Smooth muscle cell (in vitro differentiated cells): ENCODE results near the gene HNRNPA3. TPM values are rescaled to one million over a fixed set of nuclear protein-coding genes. Genes with fewer than 3 reads are reported as not detected.
"Not testable (repeated sequence)": the region's sequence is repeated elsewhere in the genome, so short reads cannot be mapped to it uniquely, and the experiment has no call there.

Experiments
- DNase-seq: peaks from one replicate; lab custom pipeline; 2025; ENCODE audit not compliant: unreplicated experiment; lab: John Stamatoyannopoulos, UW
- H2AFZ ChIP-seq: fragments of 200-600 bp; sonication (generic); 2 replicates; pipeline ENCODE4 v1.6.0; 2016; ENCODE audit warnings: antibody characterized with exemption, low read depth, mild to moderate bottlenecking
- H3F3A ChIP-seq: fragments of 200-600 bp; sonication (generic); 2 replicates; pipeline ENCODE4 v1.6.0; 2017; ENCODE audit warnings: antibody characterized with exemption, low read depth
- H3K27ac ChIP-seq: fragments of 200-600 bp; sonication (generic); 2 replicates; pipeline ENCODE4 v1.5.1; 2016; ENCODE audit warnings: low read depth, mild to moderate bottlenecking
- H3K27me3 ChIP-seq: fragments of 200-600 bp; sonication (generic); 2 replicates; pipeline ENCODE4 v1.6.1; 2016; ENCODE audit warnings: low read depth, mild to moderate bottlenecking
- H3K36me3 ChIP-seq: fragments of 200-600 bp; sonication (generic); 2 replicates; pipeline ENCODE4 v1.5.1; 2016; ENCODE audit warnings: low read depth
- H3K4me1 ChIP-seq: fragments of 200-600 bp; sonication (generic); 2 replicates; pipeline ENCODE4 v1.5.1; 2016; ENCODE audit warnings: low read depth
- H3K4me2 ChIP-seq: fragments of 200-600 bp; sonication (generic); 2 replicates; pipeline ENCODE4 v1.6.0; 2016; ENCODE audit warnings: mild to moderate bottlenecking
- H3K4me3 ChIP-seq: fragments of 200-600 bp; sonication (generic); 2 replicates; pipeline ENCODE4 v1.5.1; 2016; ENCODE audit warnings: mild to moderate bottlenecking
- H3K79me2 ChIP-seq: fragments of 200-600 bp; sonication (generic); 2 replicates; pipeline ENCODE4 v1.6.0; 2016; ENCODE audit warnings: low read depth, mild to moderate bottlenecking
- H3K9ac ChIP-seq: fragments of 200-600 bp; sonication (generic); 2 replicates; pipeline ENCODE4 v1.6.0; 2016; ENCODE audit warnings: low read depth
- H3K9me3 ChIP-seq: fragments of 200-600 bp; sonication (generic); replicated peaks from 2 replicates; pipeline ENCODE4 v1.5.1; 2016; ENCODE audit warnings: low read depth
- H4K20me1 ChIP-seq: fragments of 200-600 bp; sonication (generic); 2 replicates; pipeline ENCODE4 v1.6.0; 2016; ENCODE audit warnings: low read depth
- WGBS: methylation state at CpG from one replicate; pipeline ENCODE4 v1.1.7; 2016; ENCODE audit warnings: low lambda C conversion rate; 5-methylcytosine and 5-hydroxymethylcytosine counted together
- polyA plus RNA-seq: library from polyadenylated mRNA; unstranded; fragments of >200 nt; fragmentation: Nextera tagmentation; extraction: Ambion mirVana; gene quantifications from 2 replicates; pipeline ENCODE4 v1.2.1, GENCODE V29; 2016
- total RNA-seq: library from RNA; depleted of rRNA; stranded (reverse); fragments of >200 nt; gene quantifications from 2 replicates; pipeline ENCODE4 v1.2.3, GENCODE V29; 2014
- TF ChIP-seq, protein P1 (sequence below): fragments of 200-600 bp; sonication (generic); IDR thresholded peaks from 2 replicates; pipeline ENCODE4 v1.5.1; 2017; ENCODE audit warnings: borderline replicate concordance, mild to moderate bottlenecking, antibody characterized with exemption; ENCODE audit not compliant: insufficient read depth, poor library complexity, severe bottlenecking

The HNRNPA3 gene
- total and polyA plus RNA-seq, 2 experiments from 2014 or later: 40.3 to 55.8 TPM

DNA sequence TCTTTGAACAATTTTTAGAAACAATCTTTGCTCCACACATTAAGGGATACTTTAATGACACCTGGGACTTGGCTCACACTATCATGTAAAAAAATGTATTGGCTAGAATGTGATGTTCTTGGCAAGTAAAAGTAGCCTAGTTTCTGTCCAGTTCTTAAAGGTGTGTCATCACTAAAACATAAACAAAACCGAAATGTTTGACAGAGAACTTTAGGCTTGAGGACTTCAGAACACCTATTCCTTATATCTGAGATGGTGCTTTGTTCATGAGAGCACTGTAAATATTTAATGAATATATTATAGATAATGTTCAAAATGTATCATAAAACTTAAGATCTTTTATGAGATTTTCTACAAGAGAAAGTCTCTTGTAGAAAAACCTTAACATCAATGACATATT, 19.8 kb upstream of the HNRNPA3 start:
- WGBS: 90% methylated on average over 1 of the region's 1 CpG
- H3K4me2 ChIP-seq: no peak overlapping the region
- H3K27ac ChIP-seq: no peak overlapping the region
- TF ChIP-seq, protein P1, sequence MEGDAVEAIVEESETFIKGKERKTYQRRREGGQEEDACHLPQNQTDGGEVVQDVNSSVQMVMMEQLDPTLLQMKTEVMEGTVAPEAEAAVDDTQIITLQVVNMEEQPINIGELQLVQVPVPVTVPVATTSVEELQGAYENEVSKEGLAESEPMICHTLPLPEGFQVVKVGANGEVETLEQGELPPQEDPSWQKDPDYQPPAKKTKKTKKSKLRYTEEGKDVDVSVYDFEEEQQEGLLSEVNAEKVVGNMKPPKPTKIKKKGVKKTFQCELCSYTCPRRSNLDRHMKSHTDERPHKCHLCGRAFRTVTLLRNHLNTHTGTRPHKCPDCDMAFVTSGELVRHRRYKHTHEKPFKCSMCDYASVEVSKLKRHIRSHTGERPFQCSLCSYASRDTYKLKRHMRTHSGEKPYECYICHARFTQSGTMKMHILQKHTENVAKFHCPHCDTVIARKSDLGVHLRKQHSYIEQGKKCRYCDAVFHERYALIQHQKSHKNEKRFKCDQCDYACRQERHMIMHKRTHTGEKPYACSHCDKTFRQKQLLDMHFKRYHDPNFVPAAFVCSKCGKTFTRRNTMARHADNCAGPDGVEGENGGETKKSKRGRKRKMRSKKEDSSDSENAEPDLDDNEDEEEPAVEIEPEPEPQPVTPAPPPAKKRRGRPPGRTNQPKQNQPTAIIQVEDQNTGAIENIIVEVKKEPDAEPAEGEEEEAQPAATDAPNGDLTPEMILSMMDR: no peak
- no peak overlapping the region for H3K9ac ChIP-seq
- no peaks in the 10 kb centered on the region for H4K20me1 ChIP-seq
- no peak overlapping the region for H2AFZ ChIP-seq
- H3K4me3 ChIP-seq: no peak overlapping the region
- no peaks in the 10 kb centered on the region for H3K36me3 ChIP-seq
- no peaks in the 10 kb centered on the region for H3K9me3 ChIP-seq
- H3K27me3 ChIP-seq: no peaks in the 10 kb centered on the region
- no peaks in the 10 kb centered on the region for H3K4me1 ChIP-seq
- H3F3A ChIP-seq: no peaks in the 10 kb centered on the region
- H3K79me2 ChIP-seq: no peaks in the 10 kb centered on the region
- DNase-seq: no peak

DNA sequence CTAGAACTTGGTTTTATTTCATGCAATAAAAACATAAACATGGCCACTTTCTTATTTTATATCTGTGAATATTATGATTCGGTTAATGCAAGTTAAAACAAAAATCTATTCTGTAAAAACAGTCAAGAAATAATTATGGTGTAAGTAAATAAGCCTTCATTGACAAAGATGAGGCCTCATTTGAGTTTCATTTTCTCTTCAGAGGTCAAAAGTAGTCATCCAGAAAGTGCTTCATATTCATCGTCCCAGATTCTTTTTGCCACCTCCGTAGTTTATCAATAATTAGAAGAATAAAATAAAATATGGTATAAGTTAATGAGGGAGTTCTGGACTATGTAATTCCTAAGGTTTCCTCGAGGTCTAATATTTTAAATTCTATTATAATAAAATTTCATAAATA, 19.4 kb upstream of the HNRNPA3 start:
- no peaks in the 10 kb centered on the region for H3K36me3 ChIP-seq
- H3K9ac ChIP-seq: no peak overlapping the region
- H3F3A ChIP-seq: no peaks in the 10 kb centered on the region
- no peaks in the 10 kb centered on the region for H3K79me2 ChIP-seq
- no peak overlapping the region for H2AFZ ChIP-seq
- no peak for DNase-seq
- H3K27me3 ChIP-seq: no peaks in the 10 kb centered on the region
- no peak overlapping the region for H3K4me2 ChIP-seq
- H3K4me3 ChIP-seq: no peak overlapping the region
- no peak overlapping the region for H3K27ac ChIP-seq
- TF ChIP-seq, protein P1: no peak
- H3K4me1 ChIP-seq: no peaks in the 10 kb centered on the region
- H3K9me3 ChIP-seq: no peaks in the 10 kb centered on the region
- no peaks in the 10 kb centered on the region for H4K20me1 ChIP-seq
- WGBS: 88% methylated on average over 4 of the region's 4 CpGs

DNA sequence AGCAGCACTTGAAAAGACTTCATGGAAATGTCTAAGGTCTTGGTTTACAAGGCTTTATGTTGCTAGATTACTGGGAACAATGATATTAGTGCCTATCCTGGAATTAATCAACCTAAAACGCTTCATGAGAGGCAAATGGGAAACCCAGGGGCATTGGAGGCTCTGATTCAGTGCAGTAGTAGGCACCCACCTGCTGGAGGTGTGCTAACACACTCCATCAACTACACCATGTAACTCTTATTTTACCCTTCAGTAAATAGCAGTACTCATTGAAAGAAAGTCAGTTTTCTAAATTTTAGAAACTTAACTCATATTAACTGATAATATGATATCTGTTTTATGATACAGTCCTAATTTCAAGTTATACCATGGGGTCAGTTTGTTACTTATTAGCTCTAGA, 17.4 kb upstream of the HNRNPA3 start:
- no peaks in the 10 kb centered on the region for H3K4me1 ChIP-seq
- no peak overlapping the region for H3K4me3 ChIP-seq
- no peaks in the 10 kb centered on the region for H4K20me1 ChIP-seq
- no peaks in the 10 kb centered on the region for H3K27me3 ChIP-seq
- H3K27ac ChIP-seq: no peak overlapping the region
- H3K9me3 ChIP-seq: no peaks in the 10 kb centered on the region
- WGBS: 65% methylated on average over 1 of the region's 1 CpG
- no peak for DNase-seq
- H3K4me2 ChIP-seq: no peak overlapping the region
- TF ChIP-seq, protein P1: no peak
- H3K79me2 ChIP-seq: no peaks in the 10 kb centered on the region
- H2AFZ ChIP-seq: no peak overlapping the region
- H3F3A ChIP-seq: no peaks in the 10 kb centered on the region
- H3K9ac ChIP-seq: no peak overlapping the region
- no peaks in the 10 kb centered on the region for H3K36me3 ChIP-seq

DNA sequence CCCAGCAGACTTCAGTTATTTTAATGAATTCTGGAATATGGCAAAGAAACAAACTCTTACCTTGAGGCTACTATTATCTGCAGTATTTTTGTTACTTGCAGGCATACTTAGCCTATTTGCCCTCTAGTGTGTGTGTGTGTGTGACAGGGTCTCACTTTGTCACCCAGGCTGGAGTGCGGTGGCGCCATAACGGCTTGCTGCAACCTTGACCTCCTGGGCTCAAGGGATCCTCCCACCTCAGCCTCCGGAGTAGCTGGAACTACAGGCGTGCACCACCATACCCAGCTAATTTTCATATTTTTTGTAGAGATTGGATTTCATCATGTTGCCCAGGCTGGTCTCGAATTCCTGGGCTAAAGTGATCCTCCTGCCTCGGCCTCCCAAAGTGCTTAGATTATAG, 12.2 kb upstream of the HNRNPA3 start:
- H3F3A ChIP-seq, H3K27me3 ChIP-seq, H3K36me3 ChIP-seq, H3K4me1 ChIP-seq, H4K20me1 ChIP-seq, H3K4me3 ChIP-seq, H3K27ac ChIP-seq, H3K9ac ChIP-seq, H3K79me2 ChIP-seq, H3K4me2 ChIP-seq, H2AFZ ChIP-seq, H3K9me3 ChIP-seq, DNase-seq: not testable (repeated sequence)
- 99% methylated on average over 7 of the region's 7 CpGs for whole genome bisulfite sequencing
